Measurements from ENCODE around the gene AP1M1.
"Not testable (repeated sequence)": the region's sequence is repeated elsewhere in the genome, so short reads cannot be mapped to it uniquely, and the experiment has no call there.

The AP1M1 gene

GRCh38 chr19:16272945-16273344, 75.2 kb downstream of the AP1M1 start:
- TF ChIP-seq CTCF (IDR thresholded peaks at IDR 0.05; ENCODE audit: low read depth, low read length, missing control alignments) = no peak
- H3K4me3 ChIP-seq (ENCODE audit: low read depth, low read length) = no peak overlapping the region
- DNase-seq (ENCODE audit: low read depth) = no peak

- no peak for DNase-seq (ENCODE audit: low read depth)
- TF ChIP-seq CTCF (IDR thresholded peaks at IDR 0.05; ENCODE audit: low read depth, low read length, missing control alignments) = no peak
Observed at GRCh38 chr19:16274447-16274846, 76.7 kb downstream of the AP1M1 start.

GRCh38 chr19:16280306-16280705, 82.6 kb downstream of the AP1M1 start:
- H3K4me3 ChIP-seq (ENCODE audit: low read depth, low read length) = no peak overlapping the region
- no peak for DNase-seq (ENCODE audit: low read depth)
- no peak for TF ChIP-seq CTCF (IDR thresholded peaks at IDR 0.05; ENCODE audit: low read depth, low read length, missing control alignments)

More at GRCh38 chr19:16274447-16274846, 76.7 kb downstream of the AP1M1 start:
- no peak overlapping the region for H3K4me3 ChIP-seq (ENCODE audit: low read depth, low read length)

GRCh38 chr19:16281743-16282142, 84.0 kb downstream of the AP1M1 start:
- DNase-seq (ENCODE audit: low read depth) = no peak

GRCh38 chr19:16283210-16284061, 85.7 kb downstream of the AP1M1 start:
- TF ChIP-seq CTCF (IDR thresholded peaks at IDR 0.05; ENCODE audit: low read depth, low read length, missing control alignments) = no peak
- peak; percentile 59 for DNase-seq (ENCODE audit: low read depth)
- peak overlapping the region; percentile 10 for H3K4me3 ChIP-seq (ENCODE audit: low read depth, low read length)

More at GRCh38 chr19:16281743-16282142, 84.0 kb downstream of the AP1M1 start:
- H3K4me3 ChIP-seq (ENCODE audit: low read depth, low read length) = no peak overlapping the region
- TF ChIP-seq CTCF (IDR thresholded peaks at IDR 0.05; ENCODE audit: low read depth, low read length, missing control alignments) = no peak

DNA sequence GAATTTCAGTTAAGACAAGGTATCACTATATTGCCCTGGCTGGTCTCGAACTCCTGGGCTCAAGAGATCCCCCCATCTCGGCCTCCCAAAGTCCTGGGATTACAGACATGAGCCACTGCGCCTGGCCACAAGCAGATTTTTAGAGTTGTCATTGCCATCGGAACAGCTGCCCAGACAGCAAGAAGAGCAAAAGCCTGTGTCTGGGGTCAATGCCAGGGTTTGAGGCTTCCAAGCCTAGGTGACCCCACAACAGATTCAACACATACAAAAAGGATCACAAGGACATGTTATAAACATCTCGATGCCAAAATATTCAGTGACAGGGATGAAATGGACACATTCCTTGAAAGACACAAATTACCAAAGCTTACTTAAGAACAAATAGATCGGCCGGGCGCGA, 86.8 kb downstream of the AP1M1 start:
- no peak overlapping the region for H3K4me3 ChIP-seq (ENCODE audit: low read depth, low read length)
- TF ChIP-seq CTCF (IDR thresholded peaks at IDR 0.05; ENCODE audit: low read depth, low read length, missing control alignments) = no peak
- no peak for DNase-seq (ENCODE audit: low read depth)

DNA sequence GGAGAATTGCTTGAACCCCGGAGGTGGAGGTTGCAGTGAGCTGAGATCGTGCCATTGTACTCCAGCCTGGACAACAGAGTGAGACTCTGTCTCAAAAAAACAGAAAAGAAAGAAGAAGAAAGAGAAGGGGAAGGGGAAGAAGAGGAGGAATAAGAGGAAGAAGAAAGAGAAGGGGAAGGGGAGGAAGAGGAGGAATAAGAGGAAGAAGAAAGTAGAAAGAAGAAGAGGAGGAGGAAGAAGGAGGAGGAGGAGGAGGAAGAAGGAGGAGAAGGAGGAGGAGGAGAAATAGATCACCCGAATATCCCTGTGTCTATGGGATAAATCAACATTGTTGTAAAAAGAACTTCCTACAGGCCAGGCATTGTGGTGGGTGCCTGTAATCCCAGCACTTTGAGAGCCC, 87.4 kb downstream of the AP1M1 start:
- not testable (repeated sequence) for H3K4me3 ChIP-seq (ENCODE audit: low read depth, low read length); DNase-seq (ENCODE audit: low read depth)
